ENCODE results near the gene APOL3.

DNA sequence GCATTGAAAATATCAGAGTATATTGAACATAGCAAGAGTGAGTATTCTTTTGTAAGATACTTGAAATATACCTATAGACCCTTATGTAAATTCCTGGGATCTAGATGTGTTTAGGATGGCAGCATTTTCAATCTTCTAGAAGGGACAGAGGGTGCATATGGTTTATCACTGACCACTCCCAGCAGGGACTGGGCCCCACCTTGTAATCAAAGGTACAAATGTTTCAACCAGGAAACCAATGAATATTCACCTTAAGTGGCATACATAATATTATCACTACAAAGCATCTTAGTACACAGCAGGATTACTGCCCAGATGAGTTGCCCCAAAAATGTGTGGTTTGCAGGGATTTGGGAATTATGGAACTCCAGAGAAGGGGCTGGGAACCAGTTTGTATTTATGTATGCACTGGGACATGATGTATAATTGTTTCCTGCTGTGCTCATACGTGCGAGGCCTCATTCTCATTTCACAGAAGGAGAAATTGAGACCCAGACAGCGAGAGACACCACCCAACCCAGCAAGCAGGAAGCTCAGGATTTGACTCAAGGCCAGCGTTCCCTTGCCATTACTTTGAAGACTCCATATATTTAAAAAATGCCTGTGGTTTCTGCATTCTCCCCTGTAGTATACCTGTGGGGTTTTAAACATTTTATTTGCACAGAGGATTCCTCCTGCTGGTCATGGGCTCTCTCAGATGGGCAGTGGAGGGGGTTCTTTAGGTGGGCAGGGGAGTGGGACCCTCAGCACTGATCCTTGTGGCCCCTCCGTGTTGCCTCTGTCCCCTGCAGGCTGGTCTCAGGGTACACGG lies 35.9 kb upstream of the APOL3 start:
- no peak for TF ChIP-seq EZH2 (IDR thresholded peaks at IDR 0.05; ENCODE audit: borderline replicate concordance, low read length)
- TF ChIP-seq CTCF (IDR thresholded peaks at IDR 0.05; ENCODE audit: low read length), result no peak
